ENCODE measurements around the gene KRT26. TPM values are rescaled to one million over a fixed set of nuclear protein-coding genes. Genes with fewer than 3 reads are reported as not detected.

KRT26 gene
- total RNA-seq, 1 experiment from 2014 or later = not detected

DNA sequence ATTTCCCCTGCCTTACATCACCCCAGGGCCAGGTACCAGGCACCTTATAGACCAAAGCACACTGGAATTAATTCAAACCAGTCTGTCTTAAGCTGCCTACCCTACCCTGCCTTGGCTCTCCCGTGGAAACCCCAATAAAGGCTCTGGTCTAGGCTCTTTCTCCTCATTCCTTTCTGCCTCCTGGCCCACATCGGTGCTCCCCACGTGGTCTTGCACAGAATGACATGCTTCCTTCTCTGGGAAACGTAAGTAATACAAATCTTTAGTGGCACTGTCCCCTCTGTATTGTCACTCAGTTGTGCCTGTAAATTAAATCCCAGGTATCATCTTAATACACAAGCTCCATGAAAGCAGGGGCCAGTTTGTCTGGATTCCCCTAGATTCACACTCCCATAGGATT lies 33.4 kb downstream of the KRT26 start:
- POLR2A ChIA-PET (ENCODE audit: low non-redundant PET) = interaction anchor here (0.5 kb wide), 1 partner anchor 910 kb away, joined by 8 read pairs; no protein-coding TSS in a partner anchor
- DNase-seq (ENCODE audit: low spot score) = no peak
- Histone ChIP-seq H3K27ac (ENCODE audit: low read depth, low read length, poor library complexity, severe bottlenecking) (no peak overlapping the region), H3K36me3 (ENCODE audit: insufficient read depth, low read length, poor library complexity, severe bottlenecking) (no peaks in the 10 kb centered on the region), H3K4me3 (ENCODE audit: low read depth, low read length, poor library complexity, severe bottlenecking) (no peak overlapping the region), H3K27me3 (replicated peaks; ENCODE audit: insufficient read depth, low read depth, low read length, poor library complexity) (no peaks in the 10 kb centered on the region), H3K9me3 (ENCODE audit: low read depth, low read length, poor library complexity, severe bottlenecking) (no peaks in the 10 kb centered on the region), H3K4me1 (ENCODE audit: insufficient read depth, low read length, poor library complexity, severe bottlenecking) (no peaks in the 10 kb centered on the region)
- BruUV-seq (replicated peaks) = no TSS peak
- intact Hi-C loops (cut with micrococcal nuclease; ENCODE audit: unreplicated experiment) = no loop called here
- TF ChIP-seq CTCF (conservative IDR thresholded peaks at IDR 0.05; ENCODE audit: low read depth, low read length) (no peak), EZH2 (IDR thresholded peaks at IDR 0.05; ENCODE audit: borderline replicate concordance, low read depth, low read length, poor library complexity, severe bottlenecking) (no peak)
- CTCF ChIA-PET = no interaction called here

GRCh38 chr17:40735016-40735415 lies 37.0 kb downstream of the KRT26 start:
- intact Hi-C loops (cut with micrococcal nuclease; ENCODE audit: unreplicated experiment) = no loop called here
- BruUV-seq (replicated peaks) = no TSS peak
- H3K27me3 ChIP-seq (replicated peaks; ENCODE audit: insufficient read depth, low read depth, low read length, poor library complexity) = no peaks in the 10 kb centered on the region
- POLR2A ChIA-PET (ENCODE audit: low non-redundant PET) = interaction anchor here (0.6 kb wide), 1 partner anchor 75 kb away, joined by 4 read pairs; no protein-coding TSS in a partner anchor
- no peak for TF ChIP-seq EZH2 (IDR thresholded peaks at IDR 0.05; ENCODE audit: borderline replicate concordance, low read depth, low read length, poor library complexity, severe bottlenecking)
- no peak for TF ChIP-seq CTCF (conservative IDR thresholded peaks at IDR 0.05; ENCODE audit: low read depth, low read length)
- no peaks in the 10 kb centered on the region for H3K9me3 ChIP-seq (ENCODE audit: low read depth, low read length, poor library complexity, severe bottlenecking)
- no peak overlapping the region for H3K4me3 ChIP-seq (ENCODE audit: low read depth, low read length, poor library complexity, severe bottlenecking)
- H3K27ac ChIP-seq (ENCODE audit: low read depth, low read length, poor library complexity, severe bottlenecking) = no peak overlapping the region
- no peaks in the 10 kb centered on the region for H3K36me3 ChIP-seq (ENCODE audit: insufficient read depth, low read length, poor library complexity, severe bottlenecking)
- DNase-seq (ENCODE audit: low spot score) = no peak
- no peaks in the 10 kb centered on the region for H3K4me1 ChIP-seq (ENCODE audit: insufficient read depth, low read length, poor library complexity, severe bottlenecking)
- CTCF ChIA-PET = no interaction called here

DNA sequence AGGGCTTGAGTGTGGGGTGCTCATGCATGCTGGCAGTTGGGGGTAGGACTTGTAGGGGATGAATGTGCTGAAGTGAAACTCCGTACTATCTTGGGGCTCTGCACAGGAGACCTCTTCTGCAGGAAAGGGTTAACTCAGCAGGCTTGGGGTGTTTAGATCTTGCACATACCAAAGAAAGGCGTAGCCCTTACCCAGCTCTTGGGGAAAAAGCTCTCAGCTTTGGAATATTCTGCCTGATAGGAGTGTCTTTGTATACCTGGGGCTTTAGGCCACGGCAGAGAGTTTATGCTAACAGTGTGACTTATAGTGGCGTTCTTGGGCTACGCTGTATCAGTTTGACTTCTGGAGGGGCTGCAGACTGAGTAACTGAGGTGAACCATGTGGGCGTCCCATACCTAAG lies 38.0 kb downstream of the KRT26 start:
- CTCF ChIA-PET = interaction anchor here (0.6 kb wide), 1 partner anchor 417 kb away, joined by 4 read pairs; no protein-coding TSS in a partner anchor
- no TSS peak for BruUV-seq (replicated peaks)
- no peak overlapping the region for H3K4me3 ChIP-seq (ENCODE audit: low read depth, low read length, poor library complexity, severe bottlenecking)
- no peak for TF ChIP-seq EZH2 (IDR thresholded peaks at IDR 0.05; ENCODE audit: borderline replicate concordance, low read depth, low read length, poor library complexity, severe bottlenecking)
- no peak for TF ChIP-seq CTCF (conservative IDR thresholded peaks at IDR 0.05; ENCODE audit: low read depth, low read length)
- no peaks in the 10 kb centered on the region for H3K36me3 ChIP-seq (ENCODE audit: insufficient read depth, low read length, poor library complexity, severe bottlenecking)
- no peaks in the 10 kb centered on the region for H3K9me3 ChIP-seq (ENCODE audit: low read depth, low read length, poor library complexity, severe bottlenecking)
- H3K4me1 ChIP-seq (ENCODE audit: insufficient read depth, low read length, poor library complexity, severe bottlenecking) = no peaks in the 10 kb centered on the region
- intact Hi-C loops (cut with micrococcal nuclease; ENCODE audit: unreplicated experiment) = no loop called here
- no peaks in the 10 kb centered on the region for H3K27me3 ChIP-seq (replicated peaks; ENCODE audit: insufficient read depth, low read depth, low read length, poor library complexity)
- no peak overlapping the region for H3K27ac ChIP-seq (ENCODE audit: low read depth, low read length, poor library complexity, severe bottlenecking)
- DNase-seq (ENCODE audit: low spot score) = no peak
- POLR2A ChIA-PET (ENCODE audit: low non-redundant PET) = no interaction called here

Measured in A673 (cell line).